Glomerular visceral epithelial cell (primary cell): Measurements from ENCODE around the gene ZNF391.
A peak's percentile ranks its signal among the peaks of the same experiment; 100 is the strongest.
"Not testable (repeated sequence)": the region's sequence is repeated elsewhere in the genome, so short reads cannot be mapped to it uniquely, and the experiment has no call there.

Source experiments
- DNase-seq: peaks from one replicate; pipeline ENCODE4 v3.0.0-alpha.2; 2016; ENCODE audit errors: extremely low spot score

Gene ZNF391

GRCh38 chr6:27388293-27389197 lies at the start of gene ZNF391:
Gene ZNF391 (plus strand): TSS chr6:27388759. CDS start chr6:27400371, 11,612 bp downstream.
- DNase-seq: peak; percentile 79

GRCh38 chr6:27352850-27353249 lies 35.7 kb upstream of the ZNF391 start:
- no peak for DNase-seq

GRCh38 chr6:27358786-27359185 lies 29.8 kb upstream of the ZNF391 start:
- no peak for DNase-seq

DNA sequence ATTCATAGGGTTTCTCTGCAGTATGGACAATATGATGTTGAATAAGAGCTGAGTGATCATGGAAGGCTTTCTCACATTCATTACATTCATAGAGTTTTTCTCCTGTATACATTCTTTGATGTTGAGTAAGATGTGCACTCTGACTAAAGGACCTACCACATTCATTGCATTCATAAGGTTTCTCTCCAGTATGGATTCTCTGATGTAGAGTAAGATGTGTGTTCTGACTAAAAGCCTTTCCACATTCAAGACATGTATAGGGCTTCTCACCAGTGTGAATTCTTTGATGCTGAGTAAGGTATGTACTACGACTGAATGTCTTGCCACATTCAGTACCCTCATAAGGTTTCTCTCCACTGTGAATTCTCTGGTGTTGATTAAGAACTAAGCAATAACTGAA lies 29.3 kb upstream of the ZNF391 start:
- DNase-seq: no peak

DNA sequence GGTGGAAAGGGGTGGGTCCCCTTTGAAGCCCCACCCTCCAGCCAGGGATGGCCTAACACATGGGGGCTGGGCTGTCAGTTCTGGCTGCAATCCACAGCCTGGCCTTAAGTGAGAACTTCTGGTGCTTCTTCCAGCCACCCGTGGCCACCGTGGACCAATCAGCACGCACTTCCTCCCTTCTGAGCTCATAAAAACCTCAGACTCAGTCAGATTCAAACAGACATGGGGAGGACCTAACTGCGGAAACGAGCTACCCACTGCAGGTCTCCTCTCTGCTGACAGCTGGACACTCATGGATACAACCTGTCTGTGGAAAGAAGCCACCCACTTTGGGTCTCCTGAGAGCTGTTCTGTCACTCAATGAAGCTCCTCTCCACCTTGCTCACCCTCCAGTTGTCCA lies 20.4 kb upstream of the ZNF391 start:
- DNase-seq: no peak

GRCh38 chr6:27370391-27370790 lies 18.2 kb upstream of the ZNF391 start:
- no peak for DNase-seq

DNA sequence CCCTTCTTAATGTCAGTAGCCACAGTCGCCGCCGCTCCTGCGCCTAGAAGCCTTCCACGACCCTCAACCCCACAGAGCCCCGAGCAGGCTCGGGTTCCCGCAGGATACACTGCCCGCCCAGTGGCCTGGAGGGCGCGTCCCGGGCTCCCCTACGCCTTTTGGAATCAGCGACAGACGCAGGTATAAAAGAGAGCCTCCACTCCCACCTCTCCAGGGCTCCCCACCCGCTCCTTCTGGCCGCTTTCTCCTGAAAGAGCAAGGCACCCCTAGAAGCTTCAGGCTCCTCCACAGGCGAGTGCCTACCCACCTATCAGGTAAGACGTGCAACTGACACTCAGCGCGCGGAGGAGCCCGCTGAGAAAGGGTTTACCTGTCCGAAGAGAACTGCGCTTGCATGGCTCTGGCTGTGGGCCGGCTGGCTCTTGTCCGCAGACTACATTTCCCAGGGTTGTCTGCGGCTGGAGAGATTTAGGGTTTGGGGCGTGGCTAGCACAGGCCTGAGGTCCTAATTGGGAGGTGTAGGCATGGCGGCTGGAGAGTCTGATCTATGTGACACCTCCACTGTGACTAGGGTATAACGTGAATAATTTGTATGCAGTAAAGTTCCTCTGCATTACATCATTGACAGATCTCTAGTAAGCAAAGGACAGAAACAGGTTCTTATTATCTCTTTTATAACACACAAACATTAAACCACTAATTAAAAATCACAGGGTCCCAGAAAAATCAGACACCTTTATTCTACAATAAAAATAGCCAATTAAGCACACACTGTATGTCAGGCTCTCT lies 13.5 kb upstream of the ZNF391 start:
- peak; percentile 8 for DNase-seq

DNA sequence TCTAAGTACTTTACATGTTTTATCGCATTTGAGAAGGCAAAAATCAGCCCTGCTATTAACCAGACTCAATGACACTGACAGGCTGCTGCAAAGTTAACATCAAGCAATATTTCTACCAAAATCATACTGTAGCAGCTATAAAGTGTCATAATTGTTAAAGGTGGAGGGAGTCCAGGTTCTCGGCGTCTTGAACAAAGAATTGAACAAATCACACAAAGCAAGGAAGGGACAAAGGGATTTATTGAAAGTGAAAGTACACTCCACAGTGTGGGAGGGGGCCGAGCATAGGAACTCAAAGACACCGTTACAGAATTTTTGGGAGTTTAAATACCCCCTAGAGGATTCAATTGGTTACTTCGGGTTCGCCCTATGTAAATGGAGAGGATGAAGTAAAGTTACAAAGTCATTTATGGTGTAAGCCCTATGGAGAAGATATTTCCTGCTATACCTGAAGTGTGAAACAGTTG lies 12.9 kb upstream of the ZNF391 start:
- no peak for DNase-seq

DNA sequence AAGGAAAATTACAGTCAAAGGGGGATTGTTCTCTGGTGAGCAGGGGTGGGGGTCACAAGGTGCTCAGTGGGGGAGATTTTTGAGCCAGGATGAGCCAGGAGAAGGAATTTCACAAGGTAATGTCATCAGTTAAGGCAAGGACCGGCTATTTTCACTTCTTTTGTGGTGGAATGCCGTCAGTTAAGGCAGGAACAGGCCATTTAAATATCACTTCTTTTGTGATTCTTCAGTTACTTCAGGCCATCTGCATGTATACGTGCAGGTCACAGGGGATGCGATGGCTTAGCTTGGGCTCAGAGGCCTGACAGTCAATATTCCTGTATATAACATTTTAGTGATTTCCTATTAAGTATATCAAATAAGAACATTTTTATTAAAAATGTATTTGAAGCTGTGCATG lies 10.2 kb upstream of the ZNF391 start:
- DNase-seq: not testable (repeated sequence)

GRCh38 chr6:27381001-27381400 lies 7.6 kb upstream of the ZNF391 start:
- DNase-seq: not testable (repeated sequence)

- no peak for DNase-seq
These were observed 5.5 kb upstream of the ZNF391 start for GRCh38 chr6:27383011-27383410.

DNA sequence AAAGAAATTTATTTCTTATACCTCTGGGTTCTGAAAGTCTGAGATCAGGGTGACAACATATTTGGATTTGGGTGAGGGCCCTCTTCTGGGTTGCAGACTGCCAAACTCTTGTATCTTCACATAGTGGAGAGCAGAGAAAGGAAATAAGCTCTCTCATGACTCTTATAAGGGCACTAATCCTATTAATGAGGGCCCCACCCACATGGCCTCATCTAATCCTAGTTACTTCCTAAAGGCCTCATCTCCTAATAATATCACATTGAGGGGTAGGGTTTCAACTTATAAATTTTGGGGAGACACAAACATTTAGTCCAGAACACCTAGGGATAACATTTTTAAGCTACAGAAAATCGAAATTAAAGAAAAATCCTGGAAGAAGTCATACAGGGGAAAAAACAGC lies 5.1 kb upstream of the ZNF391 start:
- DNase-seq: no peak

- no peak for DNase-seq
These were observed 4.1 kb downstream of the ZNF391 start for GRCh38 chr6:27392623-27393022.

- DNase-seq: no peak
These were observed 5.5 kb downstream of the ZNF391 start for GRCh38 chr6:27394073-27394472.

- no peak for DNase-seq
These were observed 12.5 kb downstream of the ZNF391 start for GRCh38 chr6:27400877-27401642.

DNA sequence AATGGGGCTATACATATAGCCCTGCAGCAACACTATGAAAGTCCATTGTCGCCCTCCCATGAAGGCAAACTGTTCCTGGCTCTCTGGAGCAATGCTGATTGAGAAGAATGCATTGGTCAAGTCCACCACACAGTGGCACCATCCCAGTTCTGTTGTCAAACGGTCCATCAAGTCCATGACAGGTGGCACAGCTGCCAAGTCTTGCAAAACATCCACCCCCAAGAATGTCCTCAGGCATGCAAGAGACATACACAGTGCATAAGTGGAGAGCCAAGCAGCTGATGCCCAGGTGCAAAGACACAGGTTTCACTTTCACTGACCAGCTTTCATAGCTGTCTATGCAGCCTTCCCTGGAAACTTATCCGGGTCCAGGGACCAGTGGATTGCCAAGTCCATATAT lies 17.5 kb downstream of the ZNF391 start:
- no peak for DNase-seq

- no peak for DNase-seq
These were observed 18.7 kb downstream of the ZNF391 start for GRCh38 chr6:27407153-27407814.

DNA sequence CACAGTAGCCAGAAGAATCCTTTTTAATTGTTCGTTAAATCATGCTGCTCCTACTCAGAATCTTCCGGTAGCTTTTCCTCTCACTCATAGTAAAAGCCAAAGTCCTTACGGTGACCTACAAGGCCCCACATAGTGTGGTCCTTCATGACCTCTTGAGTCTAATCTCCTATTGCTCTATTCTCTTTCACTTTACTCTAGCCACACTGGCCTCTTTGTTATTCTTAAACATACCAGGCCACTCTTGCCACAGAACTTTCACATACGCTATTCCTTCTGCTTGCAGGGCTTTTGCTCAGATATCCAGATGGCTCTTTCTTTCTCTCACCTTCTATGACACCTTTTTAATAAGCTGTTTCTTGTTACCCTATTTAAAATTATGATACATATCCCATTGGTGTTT lies 25.7 kb downstream of the ZNF391 start:
- no peak for DNase-seq

GRCh38 chr6:27414996-27415395 lies 26.4 kb downstream of the ZNF391 start:
- no peak for DNase-seq

GRCh38 chr6:27415898-27416297 lies 27.3 kb downstream of the ZNF391 start:
- no peak for DNase-seq

- no peak for DNase-seq
These were observed 30.8 kb downstream of the ZNF391 start for GRCh38 chr6:27419363-27419762.
